NOMO-1 treated with DMSO at 0.1 percent for 48 hours (cell line): Measurements from ENCODE around the gene CACNA1H.

Experiments
- DNase-seq: peaks from one replicate; lab custom pipeline; 2025; ENCODE audit not compliant: unreplicated experiment; lab: John Stamatoyannopoulos, UW

The CACNA1H gene

DNA sequence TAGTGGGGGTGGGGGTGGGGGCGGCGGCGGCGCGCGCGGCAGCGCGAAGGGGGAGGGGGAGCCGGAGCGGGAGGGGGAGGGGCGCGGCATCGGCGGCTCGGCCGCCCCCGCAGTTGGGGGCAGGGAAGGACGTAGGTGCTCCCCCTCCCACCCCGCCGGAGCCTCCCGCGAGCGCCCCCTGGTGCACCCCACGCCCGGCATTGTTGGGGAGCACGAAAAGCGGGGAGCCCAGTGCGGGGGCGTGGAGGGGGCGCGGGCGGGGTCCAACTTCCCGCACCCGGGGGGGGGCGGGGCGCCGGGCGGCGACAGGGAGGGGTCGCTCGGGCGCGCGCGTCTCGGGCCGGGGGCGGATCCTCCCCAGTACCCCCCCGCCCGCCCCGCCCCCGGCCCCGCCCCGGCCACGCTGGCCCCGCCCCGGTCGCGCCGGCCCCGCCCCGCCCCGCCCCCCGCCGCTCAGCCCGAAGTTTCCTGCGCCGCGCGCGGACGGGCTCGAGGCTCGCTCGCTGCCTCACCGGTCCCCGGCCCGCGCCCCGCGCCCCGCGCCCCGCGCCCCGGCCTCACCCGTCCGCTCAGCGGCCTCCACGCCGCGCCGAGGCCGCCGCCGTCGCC is at the start of gene CACNA1H:
Gene CACNA1H (plus strand): TSS at position 456 of the 609 bp plus-strand sequence. CDS start 632 bp downstream, outside the sequence.
- no peak for DNase-seq

DNA sequence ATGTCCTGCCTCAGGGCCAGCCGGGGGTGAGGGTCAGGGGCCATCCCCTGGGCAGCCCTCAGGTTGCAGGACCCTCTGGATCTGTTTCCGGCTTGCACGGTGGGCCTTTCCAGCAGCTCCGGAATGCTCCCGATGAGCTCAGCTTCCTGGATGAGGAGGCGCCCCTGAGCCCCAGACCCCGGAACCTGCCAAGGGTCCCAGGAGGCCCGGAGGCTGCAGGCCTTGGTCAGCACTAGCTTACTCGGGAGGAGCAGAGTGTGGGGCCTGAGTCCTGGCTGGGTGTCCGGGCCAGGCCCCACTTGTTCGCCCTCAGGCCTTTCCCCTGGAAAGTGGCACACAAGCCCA is 49.3 kb upstream of the CACNA1H start:
- no peak for DNase-seq

DNA sequence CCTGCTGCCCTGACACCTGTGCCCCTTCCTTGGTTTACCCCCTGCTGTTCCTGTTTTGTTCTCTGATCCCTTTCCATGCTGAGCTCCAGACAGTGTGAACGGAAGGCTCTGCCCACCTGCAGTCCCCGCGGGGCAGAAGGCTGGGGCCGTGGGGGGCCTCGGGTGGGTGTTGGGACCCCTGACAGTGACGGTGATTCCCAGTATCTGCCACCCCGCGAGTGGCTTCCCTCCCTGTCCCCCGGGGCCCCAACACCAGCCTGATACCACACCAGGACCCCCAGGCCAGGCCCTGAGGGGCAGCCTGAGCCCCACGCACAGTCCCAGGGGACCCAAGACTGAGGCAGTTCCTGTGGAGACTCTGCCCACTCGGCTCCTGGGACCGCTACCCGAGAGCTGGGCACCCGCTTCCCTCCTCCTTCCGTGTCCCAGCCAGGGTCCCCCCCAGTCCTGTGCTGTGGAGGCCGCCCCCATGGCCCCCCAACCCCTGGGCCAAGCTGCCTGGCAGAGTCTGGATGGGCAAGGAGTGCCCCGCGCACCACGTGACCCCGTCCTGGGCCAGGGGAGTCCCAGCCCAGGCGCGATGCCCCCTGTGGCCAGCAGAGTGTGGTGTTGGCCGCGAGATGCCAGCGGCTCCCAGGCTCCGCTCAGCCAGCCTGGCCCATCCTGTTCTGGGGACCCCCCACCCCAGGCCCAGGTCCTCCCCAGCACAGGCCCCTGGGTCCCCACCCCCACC is 46.9 kb upstream of the CACNA1H start:
- DNase-seq: no peak

DNA sequence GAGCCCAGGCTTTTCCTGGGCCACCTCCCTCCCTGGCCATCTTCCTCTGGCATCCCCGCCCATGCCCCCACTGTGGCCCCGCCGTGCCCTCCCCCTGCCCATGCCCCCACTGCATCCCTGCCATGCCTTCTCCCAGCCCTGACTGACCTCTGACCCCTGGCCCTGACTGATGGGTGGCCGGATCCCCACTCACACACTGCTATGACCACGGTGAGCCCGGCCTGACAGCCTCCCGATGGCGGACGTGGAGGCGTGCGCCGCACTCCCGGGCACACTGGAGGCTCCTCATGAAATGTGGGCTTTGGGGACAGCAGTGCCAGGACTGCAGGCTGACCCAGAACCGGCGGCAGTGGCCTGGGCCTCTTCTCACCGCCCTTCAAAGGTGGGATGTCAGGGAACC is 46.2 kb upstream of the CACNA1H start:
- DNase-seq: no peak

DNA sequence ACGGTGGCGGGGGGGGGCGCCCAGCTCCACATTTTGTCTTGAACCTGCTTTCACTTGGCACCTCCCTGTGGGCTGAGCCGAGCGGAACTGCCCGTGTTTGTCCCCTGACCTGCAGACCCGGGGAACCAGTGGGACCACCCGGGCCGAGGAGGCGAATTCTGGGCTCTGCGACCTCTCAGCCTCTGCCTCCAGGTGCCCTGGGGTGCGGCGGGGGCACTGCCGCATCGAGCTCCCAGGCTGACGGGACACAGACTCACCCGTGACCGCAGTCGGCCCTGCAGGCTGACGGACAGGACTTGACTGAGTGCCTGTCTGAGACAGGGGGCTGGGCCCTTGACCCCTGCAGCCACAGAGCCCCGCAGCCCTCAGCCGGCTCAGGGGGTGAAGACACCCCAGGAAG is 45.8 kb upstream of the CACNA1H start:
- DNase-seq: no peak

DNA sequence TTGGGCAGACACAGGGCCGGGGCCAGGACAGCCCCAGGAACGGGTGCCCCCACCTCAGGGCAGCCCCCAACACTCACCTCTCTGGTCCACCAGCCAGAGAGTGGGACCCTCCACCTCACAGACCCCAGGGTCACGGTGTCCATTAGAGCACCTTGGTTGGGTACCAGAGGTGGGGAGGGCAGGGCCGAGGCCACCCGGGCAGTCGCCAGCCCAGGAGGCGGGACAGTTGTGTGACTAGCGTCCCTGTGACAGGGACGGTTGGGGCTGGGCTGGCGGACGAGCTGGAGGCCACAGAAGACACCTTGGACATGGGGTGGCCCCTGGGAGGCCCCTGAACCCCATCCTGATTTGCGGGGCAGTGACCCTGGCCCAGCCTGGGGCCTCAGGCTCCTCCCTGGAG is 45.2 kb upstream of the CACNA1H start:
- DNase-seq: no peak

DNA sequence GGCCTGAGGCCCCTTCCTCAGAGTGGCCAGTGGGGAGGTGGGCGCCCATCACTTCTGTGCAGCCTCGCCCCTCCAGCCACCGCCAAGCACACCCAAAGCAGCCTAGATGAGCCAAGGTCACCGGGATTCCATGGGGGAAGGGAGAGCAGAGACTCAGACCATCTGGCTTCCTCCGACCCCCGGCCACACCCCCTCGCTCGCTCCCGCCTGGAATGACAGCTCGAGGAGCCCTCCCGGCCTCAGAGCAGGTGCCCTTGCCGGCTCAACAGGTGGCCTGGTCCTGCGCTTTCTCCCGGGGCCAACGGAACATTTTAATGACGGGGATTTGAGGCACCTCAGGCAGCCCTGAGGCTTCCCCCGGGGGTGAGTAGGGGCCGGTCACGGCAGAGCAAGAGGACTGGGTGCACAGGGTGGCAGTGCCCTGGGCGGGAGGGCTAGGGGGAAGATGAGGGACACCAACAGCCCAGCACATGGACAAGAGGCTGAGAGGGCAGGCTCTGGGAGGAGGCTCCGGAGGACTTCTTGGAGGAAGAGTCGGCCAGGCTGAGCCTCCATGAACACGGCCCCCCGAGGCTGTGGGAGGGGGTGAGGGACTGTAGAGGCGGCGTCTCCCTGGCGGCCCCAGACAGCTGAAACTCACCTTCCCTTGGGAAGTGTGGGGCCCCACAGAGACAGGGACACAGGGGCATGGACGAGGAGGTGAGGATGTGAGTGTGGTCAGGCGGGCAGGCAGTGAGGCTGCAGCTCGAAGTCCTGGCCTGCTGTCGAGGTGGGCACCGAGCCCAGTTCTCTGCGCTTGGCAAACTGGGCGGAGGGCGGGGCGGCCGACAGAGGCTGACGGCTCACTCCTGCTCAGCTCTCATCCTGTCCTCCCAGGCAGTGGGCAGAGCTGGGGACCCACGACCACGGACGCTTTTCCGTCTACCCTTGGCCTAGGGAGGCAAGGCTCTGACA is 44.3 kb upstream of the CACNA1H start:
- no peak for DNase-seq

DNA sequence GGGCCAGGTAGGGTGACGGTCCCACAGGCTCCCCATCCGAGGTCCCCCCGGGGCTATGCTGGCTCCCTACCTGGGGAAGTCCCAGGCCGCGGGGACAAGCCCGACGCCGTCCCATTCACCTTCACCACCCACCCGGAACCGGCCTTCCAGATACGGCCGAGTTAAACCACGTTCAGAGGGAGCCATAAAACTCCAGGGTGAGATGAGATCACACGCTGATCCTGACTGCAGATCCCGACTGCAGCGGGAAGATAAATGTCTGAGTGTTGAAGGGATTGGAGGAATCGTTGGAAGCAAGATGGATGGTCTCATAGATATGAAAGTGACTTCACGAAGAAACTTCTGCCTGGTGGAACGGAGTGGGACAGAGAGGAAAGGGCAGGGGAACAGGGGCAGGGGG is 43.3 kb upstream of the CACNA1H start:
- DNase-seq: no peak

DNA sequence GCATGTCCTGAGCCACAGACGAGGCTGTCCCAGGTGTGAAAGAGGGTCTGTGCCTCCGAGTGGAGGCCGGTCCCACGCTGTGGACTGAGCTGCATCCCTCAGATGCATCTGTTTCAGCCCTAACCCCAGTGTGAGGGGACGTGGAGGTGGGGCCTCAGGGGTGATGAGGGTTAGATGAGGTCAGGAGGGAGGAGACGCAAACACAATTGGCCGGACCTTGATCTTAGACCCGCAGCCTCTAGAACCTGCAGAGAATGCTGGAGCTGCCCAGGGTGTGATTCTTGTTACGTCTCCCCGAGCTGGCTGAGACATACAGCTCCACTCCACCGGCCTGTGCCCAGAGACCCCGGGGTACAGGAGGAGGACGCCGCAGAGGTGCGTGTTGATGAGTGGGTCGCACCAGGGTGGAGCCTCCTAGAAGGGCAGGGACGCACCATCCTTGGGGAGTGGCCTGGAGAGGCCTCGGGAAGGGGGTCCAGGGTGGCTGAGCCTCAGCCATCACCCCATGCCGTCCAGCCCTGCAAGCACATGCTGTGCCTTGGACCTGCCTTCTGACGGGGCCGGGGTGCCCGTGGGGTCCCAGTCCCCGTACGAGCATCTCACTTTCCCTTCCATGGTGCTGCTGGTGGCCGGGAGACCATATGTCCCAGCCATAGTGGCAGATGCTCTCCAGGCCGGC is 40.3 kb upstream of the CACNA1H start:
- no peak for DNase-seq

DNA sequence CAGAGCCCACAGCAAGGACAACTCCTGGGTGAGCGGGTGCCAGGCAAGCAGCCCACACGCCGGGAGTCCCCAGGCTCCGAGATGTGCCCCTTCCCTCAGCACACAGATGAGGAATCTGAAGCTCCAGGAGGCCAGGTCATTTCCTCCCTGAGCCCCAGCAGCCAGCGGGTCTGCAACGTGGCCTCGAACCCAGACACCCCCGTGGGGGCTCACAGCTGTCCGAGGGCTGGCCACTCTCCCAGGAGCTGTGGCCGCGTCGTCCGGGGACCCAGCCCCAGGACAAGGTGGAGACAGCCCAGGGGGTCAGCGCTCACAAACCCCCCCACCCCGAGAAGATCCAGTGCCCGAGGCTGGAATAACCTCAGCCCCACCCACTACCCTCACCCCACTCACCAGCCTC is 39.4 kb upstream of the CACNA1H start:
- DNase-seq: no peak

DNA sequence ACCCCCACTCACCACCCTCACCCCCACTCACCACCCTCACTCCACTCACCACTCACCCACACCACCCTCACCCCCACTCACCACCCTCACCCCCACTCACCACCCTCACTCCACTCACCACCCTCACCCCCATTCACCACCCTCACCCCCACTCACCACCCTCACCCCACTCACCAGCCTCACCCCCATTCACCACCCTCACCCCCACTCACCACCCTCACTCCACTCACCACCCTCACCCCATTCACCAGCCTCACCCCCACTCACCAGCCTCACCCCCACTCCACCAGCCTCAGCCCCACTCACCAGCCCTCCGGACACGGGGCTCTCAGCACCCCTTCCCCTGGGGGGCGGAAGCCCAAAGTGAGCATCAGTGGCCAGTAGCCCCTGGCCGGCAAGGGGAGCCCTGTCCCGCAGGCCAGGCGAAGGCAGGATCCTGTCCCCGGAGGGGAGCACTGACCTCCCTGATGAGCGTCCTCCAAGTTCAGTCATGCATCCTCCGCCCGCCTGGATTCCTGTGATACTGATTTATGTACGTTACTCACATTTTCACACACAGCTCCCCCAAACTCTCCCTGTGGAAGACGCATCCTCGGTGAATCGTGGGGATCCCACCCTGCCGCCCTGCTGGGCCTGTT is 38.9 kb upstream of the CACNA1H start:
- no peak for DNase-seq

DNA sequence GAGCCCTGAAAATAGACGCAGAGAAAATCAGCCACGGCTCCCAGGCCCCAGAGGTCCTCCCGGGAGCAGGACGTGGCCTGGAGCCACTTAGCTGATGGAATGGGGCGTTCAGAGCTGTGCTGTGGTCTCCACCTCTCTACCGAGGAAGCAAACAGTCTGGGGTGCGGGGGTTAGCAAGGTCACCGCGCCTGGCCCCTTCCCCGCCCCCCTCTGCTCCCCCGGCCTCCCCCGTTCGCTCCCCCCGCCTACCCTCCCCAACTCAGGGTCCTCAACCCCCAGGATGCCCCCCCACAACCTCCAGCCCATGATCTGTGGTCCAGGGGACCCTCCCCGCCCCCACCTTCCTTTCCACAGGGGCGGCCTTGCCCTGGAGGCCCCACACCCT is 36.2 kb upstream of the CACNA1H start:
- no peak for DNase-seq

DNA sequence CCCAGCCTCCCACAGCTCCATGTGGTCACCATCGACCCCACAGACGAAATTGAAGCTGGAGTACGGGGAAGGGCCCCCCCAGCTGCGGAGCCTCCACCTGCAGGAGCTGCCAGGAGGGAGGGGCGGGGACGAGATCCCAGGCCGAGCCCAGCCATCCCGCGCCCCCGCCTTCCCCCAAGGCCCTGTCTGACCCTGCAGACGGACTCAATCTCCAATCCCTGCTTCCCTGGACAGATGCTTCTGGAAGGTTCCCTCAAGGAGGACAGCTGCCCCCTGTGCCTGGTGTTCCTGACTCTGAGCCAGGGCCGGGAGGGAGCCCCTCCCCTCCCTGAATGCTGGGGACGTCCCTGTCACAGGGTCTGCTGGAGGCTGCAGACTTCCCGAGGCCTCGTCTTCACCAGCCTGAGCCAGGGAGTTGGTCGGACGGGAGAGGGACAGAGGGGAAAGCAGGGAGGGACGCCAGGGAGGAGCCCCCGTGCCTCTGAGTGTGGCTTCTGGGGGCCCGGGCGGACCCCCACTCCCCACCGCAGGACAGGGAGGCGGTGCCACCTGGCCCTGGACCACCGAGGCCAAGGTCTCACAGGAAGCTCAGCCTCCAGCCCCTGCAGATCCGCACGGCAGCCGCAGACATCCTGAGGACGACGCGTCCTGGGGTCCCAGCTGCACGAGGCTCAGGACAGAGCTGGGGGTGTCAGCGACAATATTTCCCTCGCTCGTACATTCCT is 35.6 kb upstream of the CACNA1H start:
- no peak for DNase-seq

DNA sequence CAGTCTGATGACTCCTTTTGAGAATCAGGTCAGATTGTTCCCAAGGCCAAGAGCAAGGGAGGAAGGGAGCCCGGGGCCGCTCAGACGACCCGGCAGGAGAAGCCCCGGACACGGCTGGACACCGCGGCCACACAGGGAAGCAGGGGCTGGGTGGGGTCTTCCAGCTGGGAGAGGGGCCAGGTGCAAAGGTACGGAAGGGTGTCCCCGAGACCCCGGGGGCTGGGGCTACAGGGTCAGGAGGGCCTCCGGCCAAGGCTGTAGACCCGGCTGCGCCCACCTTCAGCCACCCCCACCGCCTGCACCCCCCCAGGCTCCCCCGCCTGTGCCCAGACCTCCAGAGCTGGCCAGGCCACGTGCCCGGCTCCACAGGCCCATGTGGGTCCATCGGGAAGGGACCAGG is 35.0 kb upstream of the CACNA1H start:
- DNase-seq: no peak

DNA sequence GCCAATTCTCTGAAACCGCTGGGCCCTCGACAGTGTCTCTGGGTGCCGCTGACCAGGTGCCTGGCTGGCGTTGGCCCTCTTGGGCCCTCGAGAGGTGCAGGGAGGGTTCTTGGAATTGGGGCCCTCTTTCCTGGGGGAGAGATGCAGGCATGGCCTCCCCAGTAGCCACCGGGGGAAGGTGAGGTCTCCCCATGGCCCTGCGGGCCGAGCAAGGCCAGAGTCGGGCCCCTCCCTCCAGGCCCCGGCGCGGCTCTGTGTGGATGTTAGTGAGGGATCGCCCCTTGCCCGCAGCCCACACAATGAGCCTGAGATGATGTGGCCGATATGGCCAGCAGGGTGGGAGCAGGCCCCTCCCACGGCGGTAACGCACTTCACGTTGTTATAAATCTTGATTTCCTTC is 33.8 kb upstream of the CACNA1H start:
- no peak for DNase-seq

DNA sequence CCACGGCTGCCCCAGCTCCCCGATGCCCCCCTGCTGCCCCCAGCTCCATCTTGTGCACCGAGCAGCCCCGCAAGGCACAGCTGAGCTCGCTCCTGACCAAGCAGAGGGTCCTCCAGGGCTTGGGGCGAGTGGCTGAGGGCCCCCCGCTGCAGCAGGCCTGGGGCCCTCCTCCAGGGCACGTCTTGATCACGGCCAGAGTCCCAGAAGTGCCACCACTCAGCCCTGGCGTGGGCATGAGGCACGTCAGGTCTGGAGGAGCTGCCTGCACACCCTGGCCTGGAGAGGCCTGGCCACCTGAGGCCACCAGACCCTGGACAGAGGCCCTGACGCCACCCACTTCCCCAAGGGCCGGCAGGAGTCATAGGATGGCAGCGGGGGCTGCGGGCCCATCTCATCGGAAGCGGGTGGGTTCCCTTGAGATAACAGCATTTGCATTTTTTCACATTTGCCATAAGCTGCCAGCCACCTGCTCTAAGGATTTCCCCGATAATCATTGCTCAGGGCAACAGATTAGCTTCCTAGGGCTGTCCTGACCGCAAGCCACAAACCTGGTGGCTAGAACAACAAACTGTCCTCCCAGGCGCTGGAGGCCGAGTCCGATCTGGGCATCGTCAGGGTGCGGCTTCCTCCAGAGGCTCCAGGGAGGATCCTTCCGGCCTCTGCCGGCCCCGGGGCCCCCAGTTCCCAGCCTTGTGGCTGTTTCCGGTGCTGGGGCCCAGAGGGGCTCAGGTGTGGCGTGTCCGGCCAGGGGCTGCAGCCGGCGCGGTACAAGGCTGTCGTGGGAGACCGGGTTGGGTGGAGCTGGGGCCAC is 32.9 kb upstream of the CACNA1H start:
- no peak for DNase-seq

DNA sequence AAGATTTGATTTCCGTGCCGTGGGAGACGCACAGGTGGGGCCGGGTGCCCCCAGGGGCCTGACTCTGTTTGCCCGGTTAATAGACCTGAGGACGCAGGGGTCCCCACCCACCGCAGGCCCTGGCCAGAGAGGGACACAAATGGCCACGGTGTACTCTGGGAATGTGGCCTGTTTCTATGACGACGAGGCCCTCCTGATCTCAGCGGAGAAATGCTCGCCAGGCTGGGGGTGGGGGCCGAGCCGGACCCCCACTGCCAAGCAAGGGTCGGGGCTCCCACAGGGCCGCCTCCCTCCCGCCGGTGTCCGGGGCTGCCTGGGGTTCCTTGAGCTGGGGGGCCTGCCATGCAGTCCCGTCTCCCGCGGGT is 32.3 kb upstream of the CACNA1H start:
- no peak for DNase-seq

DNA sequence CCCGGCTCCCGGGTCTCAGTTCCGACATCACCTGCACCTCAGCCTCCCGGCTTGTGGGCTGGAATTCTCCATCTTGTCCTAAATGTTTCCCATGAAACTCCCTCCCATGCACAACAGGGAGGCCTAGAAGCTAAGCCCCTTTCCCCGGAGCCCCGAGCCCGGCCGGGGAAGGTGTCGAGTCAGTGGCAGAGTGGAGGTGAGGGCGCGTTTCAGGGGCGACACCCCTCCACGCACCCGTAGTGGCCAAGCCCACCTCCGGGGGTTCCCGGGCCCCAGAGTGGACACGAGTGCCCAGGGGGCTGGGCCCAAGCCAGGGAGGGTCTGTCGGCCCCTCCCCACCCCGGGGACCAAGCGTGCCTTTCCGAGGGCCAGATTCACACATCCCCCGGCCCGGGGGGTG is 31.9 kb upstream of the CACNA1H start:
- DNase-seq: no peak

DNA sequence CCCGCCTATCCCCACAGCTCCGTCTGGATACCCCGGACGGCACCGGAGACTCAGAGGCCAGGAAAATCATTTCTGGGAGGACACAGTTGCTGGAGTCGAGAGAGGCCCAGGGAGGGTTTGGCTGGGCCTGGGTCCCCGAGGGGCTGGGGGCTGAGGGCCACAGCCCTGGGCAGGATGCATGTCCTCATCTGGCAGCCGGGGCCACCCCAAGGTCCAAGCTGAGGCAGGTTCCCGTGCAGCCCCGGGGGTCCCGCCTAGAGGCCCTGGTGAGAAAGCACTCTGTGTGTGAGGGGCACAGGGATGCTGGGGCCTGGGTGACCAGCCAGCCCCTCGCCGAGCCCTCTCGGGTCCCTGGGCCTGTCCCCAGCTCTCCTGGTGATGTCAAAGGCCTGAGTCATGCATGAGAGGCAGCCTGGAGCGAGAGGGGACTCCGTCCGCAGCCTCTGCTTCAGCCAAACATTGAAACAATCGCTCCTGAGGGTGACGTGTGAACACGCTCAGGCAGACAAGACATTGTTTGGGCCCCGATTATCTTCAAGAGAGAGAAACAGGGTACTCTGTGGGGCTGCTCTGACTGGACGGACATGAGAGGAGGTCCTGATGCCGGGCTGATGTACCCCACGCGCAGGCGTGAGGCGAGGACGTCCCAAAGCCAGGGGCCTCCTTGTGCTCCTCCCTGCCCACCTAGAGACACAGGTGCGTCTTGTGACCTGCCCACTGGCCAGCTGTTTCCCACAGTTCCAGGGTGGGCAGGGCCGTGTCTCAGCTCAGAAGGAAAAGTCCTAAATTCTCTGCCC is 31.1 kb upstream of the CACNA1H start:
- DNase-seq: no peak
